Fibroblast of the conjunctiva (primary cell): Measurements from ENCODE around the gene MYH15.

ENCODE experiments used
- DNase-seq: peaks from one replicate; pipeline ENCODE4 v3.0.0-alpha.2; 2010; ENCODE audit warnings: low read depth

Gene MYH15

GRCh38 chr3:108331792-108332191 lies 178.6 kb downstream of the MYH15 start:
- no peak for DNase-seq
